ENCODE measurements around the gene FOXP1. TPM values are rescaled to one million over a fixed set of nuclear protein-coding genes. Genes with fewer than 3 reads are reported as not detected.

FOXP1 gene
- total and polyA plus RNA-seq, 2 donors (not counting 1 experiment from before 2014, with no cell fraction given) = 70.3 to 101 TPM

DNA sequence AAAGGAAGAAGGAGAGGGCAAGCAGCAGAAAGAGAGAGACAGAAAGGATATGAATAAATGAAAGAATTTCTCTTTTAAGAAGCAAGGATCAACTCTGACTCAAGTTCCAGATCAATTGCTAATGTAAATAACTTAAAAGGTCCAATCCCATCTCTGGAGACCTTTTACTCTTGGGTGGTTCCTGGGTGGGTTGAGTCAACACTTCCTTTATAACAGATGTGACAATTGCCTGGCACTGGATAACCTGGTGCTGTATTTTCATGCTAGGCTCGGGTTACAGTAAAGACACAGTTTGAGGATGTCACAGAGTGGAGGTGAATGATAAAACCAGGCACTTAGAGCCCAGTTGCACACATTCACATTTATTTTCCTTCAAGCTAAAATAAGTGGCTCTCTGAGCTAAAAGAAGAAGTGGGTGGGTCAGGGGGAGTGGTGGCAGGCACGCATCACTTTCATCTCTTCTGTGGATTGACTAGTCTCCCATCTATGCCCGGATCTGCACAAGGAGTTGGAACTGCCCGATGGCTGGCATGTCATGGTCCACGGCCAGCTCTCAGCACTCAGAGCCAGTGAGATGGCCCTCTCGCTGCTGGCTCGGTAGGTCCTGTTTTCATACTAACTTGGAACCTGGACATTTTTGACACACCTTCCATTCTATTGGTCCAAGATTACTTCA is 465.8 kb downstream of the FOXP1 start:
- DNase-seq (ENCODE audit: low read depth in 2 of 2) = peak; percentile 40 to 71
- Histone ChIP-seq H3K4me2 (ENCODE audit: extremely low read depth, insufficient read depth, low read length) (peak overlapping the region; percentile 28), H3K4me3 (replicated peaks in 1 of 4; ENCODE audit: control extremely low read depth in 1 of 4, insufficient read depth in 1 of 4, low read depth in 3 of 4, low read length in 4 of 4) (no peak overlapping the region), H2AFZ (ENCODE audit: low read length) (no peak overlapping the region), H3K9ac (ENCODE audit: insufficient read depth, low read length) (no peak overlapping the region), H3K79me2 (ENCODE audit: control insufficient read depth, insufficient read depth, low read length) (peaks cover 44% of the 10 kb centered on the region), H3K27ac (ENCODE audit: insufficient read depth, low read length) (peak overlapping the region; percentile 24), H4K20me1 (ENCODE audit: control insufficient read depth, extremely low read depth, insufficient read depth, low read length) (no peaks in the 10 kb centered on the region), H3K36me3 (ENCODE audit: control insufficient read depth, insufficient read depth, low read length) (no peaks in the 10 kb centered on the region), H3K27me3 (ENCODE audit: control insufficient read depth, insufficient read depth, low read length) (no peaks in the 10 kb centered on the region), H3K4me1 (ENCODE audit: control insufficient read depth, extremely low read depth, insufficient read depth, low read length) (peaks cover 13% of the 10 kb centered on the region), H3K9me3 (ENCODE audit: control insufficient read depth, insufficient read depth, low read depth, low read length) (no peaks in the 10 kb centered on the region)
- no peak for TF ChIP-seq EZH2 (IDR thresholded peaks at IDR 0.05; ENCODE audit: low read length, missing control alignments)
- TF ChIP-seq, protein P1, sequence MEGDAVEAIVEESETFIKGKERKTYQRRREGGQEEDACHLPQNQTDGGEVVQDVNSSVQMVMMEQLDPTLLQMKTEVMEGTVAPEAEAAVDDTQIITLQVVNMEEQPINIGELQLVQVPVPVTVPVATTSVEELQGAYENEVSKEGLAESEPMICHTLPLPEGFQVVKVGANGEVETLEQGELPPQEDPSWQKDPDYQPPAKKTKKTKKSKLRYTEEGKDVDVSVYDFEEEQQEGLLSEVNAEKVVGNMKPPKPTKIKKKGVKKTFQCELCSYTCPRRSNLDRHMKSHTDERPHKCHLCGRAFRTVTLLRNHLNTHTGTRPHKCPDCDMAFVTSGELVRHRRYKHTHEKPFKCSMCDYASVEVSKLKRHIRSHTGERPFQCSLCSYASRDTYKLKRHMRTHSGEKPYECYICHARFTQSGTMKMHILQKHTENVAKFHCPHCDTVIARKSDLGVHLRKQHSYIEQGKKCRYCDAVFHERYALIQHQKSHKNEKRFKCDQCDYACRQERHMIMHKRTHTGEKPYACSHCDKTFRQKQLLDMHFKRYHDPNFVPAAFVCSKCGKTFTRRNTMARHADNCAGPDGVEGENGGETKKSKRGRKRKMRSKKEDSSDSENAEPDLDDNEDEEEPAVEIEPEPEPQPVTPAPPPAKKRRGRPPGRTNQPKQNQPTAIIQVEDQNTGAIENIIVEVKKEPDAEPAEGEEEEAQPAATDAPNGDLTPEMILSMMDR (conservative IDR thresholded peaks at IDR 0.05 in 1 of 2, IDR thresholded peaks at IDR 0.05 in 1 of 2; ENCODE audit: low read depth in 1 of 2, low read length in 2 of 2) = no peak

DNA sequence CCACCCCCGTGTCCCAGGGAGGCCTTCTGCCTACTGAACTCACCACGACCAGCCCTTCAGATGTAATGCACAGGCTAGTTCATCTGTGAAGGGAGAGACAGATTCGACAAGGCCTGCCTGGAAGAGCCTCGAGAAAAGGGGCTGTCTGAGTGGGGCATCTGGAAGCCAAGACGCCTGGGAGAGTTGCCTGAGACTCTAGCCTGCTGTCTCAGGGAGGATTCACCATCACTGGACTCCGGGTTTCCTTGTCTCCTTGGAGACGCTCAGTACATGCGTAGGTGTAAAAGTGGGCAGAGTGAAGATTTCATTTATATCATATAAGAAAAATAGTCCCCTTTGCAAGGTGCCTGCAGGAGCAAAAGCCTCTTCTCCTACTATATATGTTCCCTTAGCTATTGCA is 468.9 kb downstream of the FOXP1 start:
- Histone ChIP-seq H3K4me3 (replicated peaks in 1 of 4; ENCODE audit: control extremely low read depth in 1 of 4, insufficient read depth in 1 of 4, low read depth in 3 of 4, low read length in 4 of 4) (no peak overlapping the region), H3K79me2 (ENCODE audit: control insufficient read depth, insufficient read depth, low read length) (peaks cover 40% of the 10 kb centered on the region), H3K9me3 (ENCODE audit: control insufficient read depth, insufficient read depth, low read depth, low read length) (no peaks in the 10 kb centered on the region), H3K27me3 (ENCODE audit: control insufficient read depth, insufficient read depth, low read length) (no peaks in the 10 kb centered on the region), H2AFZ (ENCODE audit: low read length) (no peak overlapping the region), H3K4me2 (ENCODE audit: extremely low read depth, insufficient read depth, low read length) (no peak overlapping the region), H4K20me1 (ENCODE audit: control insufficient read depth, extremely low read depth, insufficient read depth, low read length) (no peaks in the 10 kb centered on the region), H3K27ac (ENCODE audit: insufficient read depth, low read length) (no peak overlapping the region), H3K9ac (ENCODE audit: insufficient read depth, low read length) (no peak overlapping the region), H3K36me3 (ENCODE audit: control insufficient read depth, insufficient read depth, low read length) (no peaks in the 10 kb centered on the region), H3K4me1 (ENCODE audit: control insufficient read depth, extremely low read depth, insufficient read depth, low read length) (peaks cover 28% of the 10 kb centered on the region)
- TF ChIP-seq EZH2 (IDR thresholded peaks at IDR 0.05; ENCODE audit: low read length, missing control alignments) = no peak
- TF ChIP-seq, protein P1 (conservative IDR thresholded peaks at IDR 0.05 in 1 of 2, IDR thresholded peaks at IDR 0.05 in 1 of 2; ENCODE audit: low read depth in 1 of 2, low read length in 2 of 2) = no peak
- no peak for DNase-seq (ENCODE audit: low read depth in 2 of 2)

DNA sequence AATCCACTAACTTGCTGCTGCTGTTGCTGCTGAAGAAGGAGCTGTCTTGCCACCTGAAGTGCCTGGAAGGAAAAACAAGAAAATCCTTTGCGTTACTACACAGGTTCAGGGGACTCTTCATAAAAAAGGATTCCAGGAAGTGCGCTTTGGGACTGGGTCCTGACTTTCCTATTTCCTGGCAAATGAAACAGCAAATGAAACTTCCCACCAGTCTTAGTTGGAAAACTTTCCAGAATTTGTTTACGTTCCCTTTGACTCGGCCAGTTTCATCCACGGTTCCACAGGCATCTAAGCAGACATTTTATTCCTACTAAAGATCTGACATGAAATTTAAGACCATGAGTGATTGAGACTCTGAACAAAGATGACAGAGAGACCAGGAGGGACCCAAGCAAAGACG is 471.0 kb downstream of the FOXP1 start:
- no peak overlapping the region for H3K9ac ChIP-seq (ENCODE audit: insufficient read depth, low read length)
- DNase-seq (ENCODE audit: low read depth in 2 of 2) = peak in 1 of 2 donors; percentile 84
- no peaks in the 10 kb centered on the region for H3K9me3 ChIP-seq (ENCODE audit: control insufficient read depth, insufficient read depth, low read depth, low read length)
- H3K4me3 ChIP-seq (replicated peaks in 1 of 4; ENCODE audit: control extremely low read depth in 1 of 4, insufficient read depth in 1 of 4, low read depth in 3 of 4, low read length in 4 of 4) = peak overlapping the region in 3 of 4 experiments; percentile 13 to 40 (median 34)
- no peaks in the 10 kb centered on the region for H4K20me1 ChIP-seq (ENCODE audit: control insufficient read depth, extremely low read depth, insufficient read depth, low read length)
- H3K27ac ChIP-seq (ENCODE audit: insufficient read depth, low read length) = peak overlapping the region; percentile 81
- H3K4me2 ChIP-seq (ENCODE audit: extremely low read depth, insufficient read depth, low read length) = peak overlapping the region; percentile 38
- H3K36me3 ChIP-seq (ENCODE audit: control insufficient read depth, insufficient read depth, low read length) = no peaks in the 10 kb centered on the region
- no peak overlapping the region for H2AFZ ChIP-seq (ENCODE audit: low read length)
- TF ChIP-seq, protein P1 (conservative IDR thresholded peaks at IDR 0.05 in 1 of 2, IDR thresholded peaks at IDR 0.05 in 1 of 2; ENCODE audit: low read depth in 1 of 2, low read length in 2 of 2) = no peak
- no peak for TF ChIP-seq EZH2 (IDR thresholded peaks at IDR 0.05; ENCODE audit: low read length, missing control alignments)
- H3K79me2 ChIP-seq (ENCODE audit: control insufficient read depth, insufficient read depth, low read length) = peaks cover 44% of the 10 kb centered on the region
- no peaks in the 10 kb centered on the region for H3K27me3 ChIP-seq (ENCODE audit: control insufficient read depth, insufficient read depth, low read length)
- peaks cover 37% of the 10 kb centered on the region for H3K4me1 ChIP-seq (ENCODE audit: control insufficient read depth, extremely low read depth, insufficient read depth, low read length)

All from fibroblast of lung (primary cell).